Stimulated activated CD8-positive, alpha-beta memory T cell treated with anti-CD3 and anti-CD28 coated beads, Interleukin-12 subunit alpha, Interleukin-12 subunit beta, amount 100 ng/mL, for 1 hour (primary cell): ENCODE data around the gene FAM13B.
A peak's percentile ranks its signal among the peaks of the same experiment; 100 is the strongest.
"Not testable (repeated sequence)": the region's sequence is repeated elsewhere in the genome, so short reads cannot be mapped to it uniquely, and the experiment has no call there.

ENCODE experiments used
- DNase-seq: peaks from one replicate; pipeline ENCODE4 v3.0.0-alpha.2; 2020; ENCODE audit warnings: low read depth

Gene FAM13B

GRCh38 chr5:138033907-138034306 lies 1.0 kb upstream of the FAM13B start:
- no peak for DNase-seq

- DNase-seq = no peak
Observed at GRCh38 chr5:138033386-138033808, 518 bp upstream of the FAM13B start.

- peak; percentile 22 for DNase-seq
Observed at GRCh38 chr5:138032028-138032571, 779 bp downstream of the FAM13B start.

GRCh38 chr5:138029944-138030343 lies 2.9 kb downstream of the FAM13B start:
- no peak for DNase-seq

GRCh38 chr5:138029501-138029900 lies 3.4 kb downstream of the FAM13B start:
- no peak for DNase-seq

- no peak for DNase-seq
Observed at GRCh38 chr5:138028971-138029365, 3.9 kb downstream of the FAM13B start.

GRCh38 chr5:138028262-138028970 lies 4.5 kb downstream of the FAM13B start:
- not testable (repeated sequence) for DNase-seq

- DNase-seq = not testable (repeated sequence)
Observed at GRCh38 chr5:138026793-138027192, 6.1 kb downstream of the FAM13B start.

- no peak for DNase-seq
Observed at GRCh38 chr5:138025285-138025684, 7.6 kb downstream of the FAM13B start.

- no peak for DNase-seq
Observed at GRCh38 chr5:138024117-138024516, 8.8 kb downstream of the FAM13B start.

- DNase-seq = no peak
Observed at GRCh38 chr5:138022912-138023311, 10.0 kb downstream of the FAM13B start.

- DNase-seq = no peak
Observed at GRCh38 chr5:138021771-138022170, 11.1 kb downstream of the FAM13B start.

GRCh38 chr5:138018849-138019248 lies 14.0 kb downstream of the FAM13B start:
- no peak for DNase-seq

GRCh38 chr5:138015916-138016315 lies 17.0 kb downstream of the FAM13B start:
- no peak for DNase-seq

GRCh38 chr5:138011991-138012390 lies 20.9 kb downstream of the FAM13B start:
- no peak for DNase-seq

- DNase-seq = no peak
Observed at GRCh38 chr5:138000102-138000723, 32.7 kb downstream of the FAM13B start.

- DNase-seq = no peak
Observed at GRCh38 chr5:137997726-137998213, 35.1 kb downstream of the FAM13B start.

- DNase-seq = no peak
Observed at GRCh38 chr5:137995749-137996128, 37.1 kb downstream of the FAM13B start.

GRCh38 chr5:137995077-137995748 lies 37.7 kb downstream of the FAM13B start:
- DNase-seq = no peak

GRCh38 chr5:137994556-137994955 lies 38.3 kb downstream of the FAM13B start:
- no peak for DNase-seq

- no peak for DNase-seq
Observed at GRCh38 chr5:137989419-137989818, 43.5 kb downstream of the FAM13B start.

GRCh38 chr5:137975208-137975607 lies 57.7 kb downstream of the FAM13B start:
- no peak for DNase-seq

GRCh38 chr5:137970384-137970783 lies 62.5 kb downstream of the FAM13B start:
- DNase-seq = not testable (repeated sequence)
